H1 (cell line): ENCODE measurements around the gene HSD17B1. TPM values are rescaled to one million over a fixed set of nuclear protein-coding genes. Genes with fewer than 3 reads are reported as not detected.

Experiments
- CTCF ChIA-PET: fragments of 300-600 bp; sonication (Branson Sonifier 250); formaldehyde crosslinking; loops from one replicate; lab custom pipeline; 2021; ENCODE audit not compliant: partially characterized antibody; lab: Charles Lee
- POLR2A ChIA-PET: fragments of 300-600 bp; sonication (Branson Sonifier 250); formaldehyde crosslinking; loops from one replicate; lab custom pipeline; 2021; ENCODE audit warnings: inconsistent platforms; ENCODE audit not compliant: partially characterized antibody; lab: Charles Lee
- DNase-seq, 2 experiments: peaks; one replicate each; pipeline versions ENCODE4 v3.0.0 to v3.0.0-alpha.2; 2010 to 2022; ENCODE audit warnings: low spot score in 2 of 2, low read depth in 1 of 2, mixed read lengths in 1 of 2
- FAIRE-seq: peaks from 2 replicates; lab custom pipeline; 2011; peaks lifted over from hg19 to GRCh38; lab: Jason Lieb, UNC
- H2AFZ ChIP-seq: 2 replicates; pipeline ENCODE4 v1.8.1; 2012; ENCODE audit warnings: low read length, inconsistent platforms
- H2AK5ac ChIP-seq: 2 replicates; pipeline ENCODE4 v1.6.1; 2013; ENCODE audit warnings: low read depth, low read length
- H2BK120ac ChIP-seq: replicated peaks from 2 replicates; pipeline ENCODE3; 2013; ENCODE audit warnings: low read depth, low read length, inconsistent platforms
- H2BK12ac ChIP-seq: 2 replicates; pipeline ENCODE4 v1.6.1; 2013; ENCODE audit warnings: low read depth, low read length
- H2BK15ac ChIP-seq: 2 replicates; pipeline ENCODE4 v1.6.1; 2013; ENCODE audit warnings: low read length
- H2BK20ac ChIP-seq: 2 replicates; pipeline ENCODE4 v1.6.1; 2013; ENCODE audit warnings: low read length
- H2BK5ac ChIP-seq: 2 replicates; pipeline ENCODE4 v1.6.1; 2013; ENCODE audit warnings: low read depth, low read length
- H3K14ac ChIP-seq: 2 replicates; pipeline ENCODE4 v1.6.1; 2013; ENCODE audit warnings: inconsistent platforms; ENCODE audit not compliant: insufficient read length
- H3K18ac ChIP-seq: 2 replicates; pipeline ENCODE4 v1.6.1; 2013; ENCODE audit warnings: low read length; ENCODE audit errors: extremely low read depth
- H3K23ac ChIP-seq: 2 replicates; pipeline ENCODE4 v1.6.1; 2013; ENCODE audit warnings: inconsistent platforms; ENCODE audit not compliant: insufficient read length
- H3K23me2 ChIP-seq: 2 replicates; pipeline ENCODE4 v1.6.1; 2013; ENCODE audit warnings: low read depth, low read length
- H3K27ac ChIP-seq: 2 replicates; pipeline ENCODE4 v1.6.1; 2011; ENCODE audit warnings: low read depth, low read length, inconsistent platforms
- H3K27me3 ChIP-seq, 4 experiments: replicated peaks in 1 of 4; 1 replicate in 1 of 4; 2 replicates in 3 of 4; pipeline versions ENCODE4 v1.6.1 to v1.8.1; 2011 to 2013; ENCODE audit warnings: low read length in 3 of 4, mild to moderate bottlenecking in 3 of 4, inconsistent platforms in 2 of 4, mixed read lengths in 2 of 4, moderate library complexity in 1 of 4; ENCODE audit not compliant: control insufficient read depth in 3 of 4, insufficient read depth in 3 of 4; ENCODE audit errors: extremely low read depth in 1 of 4
- H3K36me3 ChIP-seq, 4 experiments: 2 replicates each; pipeline versions ENCODE4 v1.6.1 to v1.8.1; 2011 to 2013; ENCODE audit warnings: mild to moderate bottlenecking in 4 of 4, low read length in 3 of 4, moderate library complexity in 2 of 4, control low read depth in 1 of 4, inconsistent platforms in 1 of 4; ENCODE audit not compliant: insufficient read depth in 4 of 4, control insufficient read depth in 2 of 4
- H3K4ac ChIP-seq: replicated peaks from 2 replicates; pipeline ENCODE3; 2013; ENCODE audit warnings: low read length, low read depth, mixed read lengths, inconsistent platforms; ENCODE audit not compliant: insufficient read length
- H3K4me1 ChIP-seq, 4 experiments: replicated peaks in 1 of 4; 1 replicate in 1 of 4; 2 replicates in 3 of 4; pipeline versions ENCODE4 v1.6.1 to v1.8.1; 2011 to 2013; ENCODE audit warnings: low read length in 3 of 4, inconsistent platforms in 2 of 4, mixed read lengths in 1 of 4; ENCODE audit not compliant: insufficient read depth in 4 of 4, control insufficient read depth in 3 of 4
- H3K4me2 ChIP-seq, 2 experiments: 2 replicates each; pipeline versions ENCODE4 v1.6.1 to v1.8.1; 2011 to 2013; ENCODE audit warnings: low read depth in 2 of 2, low read length in 2 of 2, control low read depth in 1 of 2, inconsistent platforms in 1 of 2, mild to moderate bottlenecking in 1 of 2; ENCODE audit not compliant: insufficient read depth in 1 of 2
- H3K4me3 ChIP-seq, 4 experiments: fragments of 200-600, 300-600 bp in 1 of 4; sonication (generic), shearing (Covaris generic), sonication (Bioruptor Twin) in 1 of 4; 2 replicates each; pipeline versions ENCODE4 v1.5.1 to v1.8.1; 2011 to 2016; ENCODE audit warnings: low read length in 4 of 4, low read depth in 3 of 4, control low read depth in 2 of 4, inconsistent platforms in 2 of 4, mild to moderate bottlenecking in 2 of 4, mixed read lengths in 1 of 4, moderate library complexity in 1 of 4; ENCODE audit not compliant: insufficient read depth in 2 of 4; ENCODE audit errors: extremely low read depth in 1 of 4
- H3K56ac ChIP-seq: replicated peaks from 2 replicates; pipeline ENCODE3; 2013; ENCODE audit warnings: low read depth, mild to moderate bottlenecking, mixed read lengths, low read length, inconsistent platforms; ENCODE audit not compliant: insufficient read length
- H3K79me1 ChIP-seq: 2 replicates; pipeline ENCODE4 v1.6.1; 2013; ENCODE audit warnings: low read depth, low read length, control low read depth
- H3K79me2 ChIP-seq, 2 experiments: 2 replicates each; pipeline versions ENCODE4 v1.6.1 to v1.8.1; 2012 to 2013; ENCODE audit warnings: low read length in 2 of 2, mild to moderate bottlenecking in 2 of 2, inconsistent platforms in 1 of 2; ENCODE audit not compliant: insufficient read depth in 2 of 2, control insufficient read depth in 1 of 2
- H3K9ac ChIP-seq, 4 experiments: replicated peaks in 1 of 4; 1 replicate in 1 of 4; 2 replicates in 3 of 4; pipeline versions ENCODE4 v1.6.1 to v1.8.1; 2011 to 2013; ENCODE audit warnings: low read depth in 3 of 4, low read length in 3 of 4, control low read depth in 2 of 4, mild to moderate bottlenecking in 2 of 4, moderate library complexity in 2 of 4, inconsistent platforms in 1 of 4; ENCODE audit errors: extremely low read depth in 1 of 4
- H3K9me3 ChIP-seq, 2 experiments: 2 replicates each; pipeline versions ENCODE4 v1.6.1 to v1.8.1; 2012 to 2013; ENCODE audit warnings: mild to moderate bottlenecking in 2 of 2, moderate library complexity in 2 of 2, control low read depth in 1 of 2, inconsistent platforms in 1 of 2, low read depth in 1 of 2, low read length in 1 of 2, mixed read lengths in 1 of 2; ENCODE audit not compliant: insufficient read depth in 2 of 2
- H4K20me1 ChIP-seq, 2 experiments: replicated peaks in 1 of 2; 2 replicates each; pipeline versions ENCODE3 to v1.8.1; 2011 to 2013; ENCODE audit warnings: inconsistent platforms in 2 of 2, low read length in 2 of 2, mild to moderate bottlenecking in 1 of 2; ENCODE audit not compliant: insufficient read depth in 2 of 2, control insufficient read depth in 1 of 2
- H4K5ac ChIP-seq: 2 replicates; pipeline ENCODE4 v1.6.1; 2013; ENCODE audit warnings: low read length, low read depth, mixed read lengths, inconsistent platforms; ENCODE audit not compliant: insufficient read length
- H4K8ac ChIP-seq: 2 replicates; pipeline ENCODE4 v1.8.0; 2013; ENCODE audit warnings: mild to moderate bottlenecking, moderate library complexity, low read length, inconsistent platforms; ENCODE audit not compliant: insufficient read depth; ENCODE audit errors: extremely low read depth
- H4K91ac ChIP-seq: replicated peaks from 2 replicates; pipeline ENCODE3; 2013; ENCODE audit warnings: low read length, mixed read lengths, inconsistent platforms; ENCODE audit not compliant: insufficient read length
- ASH2L ChIP-seq: fragments of 200-600, 300-600 bp; sonication (generic); IDR thresholded peaks from one replicate; pipeline ENCODE4 v1.7.1; 2017; ENCODE audit warnings: low read length
- CBX5 ChIP-seq: fragments of 300-800, 300-1000 bp; sonication (generic); IDR thresholded peaks from 2 replicates; pipeline ENCODE4 v1.7.1; 2016; ENCODE audit warnings: antibody characterized with exemption, low read length, low read depth
- CREB1 ChIP-seq: IDR thresholded peaks from 2 replicates; pipeline ENCODE4 v1.6.1; 2012; ENCODE audit warnings: inconsistent platforms
- CTCF ChIP-seq, 3 experiments: IDR thresholded peaks; 1 replicate in 2 of 3; 2 replicates in 1 of 3; pipeline versions ENCODE4 v1.5.1 to v1.6.1; 2011; ENCODE audit warnings: low read length in 3 of 3, mild to moderate bottlenecking in 3 of 3, inconsistent platforms in 2 of 3, low read depth in 1 of 3, moderate library complexity in 1 of 3; ENCODE audit not compliant: insufficient read depth in 1 of 3; ENCODE audit errors: control extremely low read depth in 1 of 3
- KDM1A ChIP-seq: fragments of 200-600, 300-600 bp; sonication (generic); IDR thresholded peaks from 2 replicates; pipeline ENCODE4 v1.7.1; 2016; ENCODE audit warnings: mild to moderate bottlenecking, low read length, borderline replicate concordance
- KDM4A ChIP-seq: IDR thresholded peaks from one replicate; pipeline ENCODE4 v1.7.1; 2012; ENCODE audit warnings: low read depth, mild to moderate bottlenecking, moderate library complexity, low read length, inconsistent platforms; ENCODE audit not compliant: severe bottlenecking
- MAFK ChIP-seq: IDR thresholded peaks from 2 replicates; pipeline ENCODE4 v1.6.1; 2012; ENCODE audit warnings: low read depth, mild to moderate bottlenecking, improper control_type of control experiment, low read length
- RAD21 ChIP-seq, 2 experiments: IDR thresholded peaks in 1 of 2; conservative IDR thresholded peaks in 1 of 2; 2 replicates each; pipeline ENCODE4 v1.6.1; 2011; ENCODE audit warnings: low read depth in 2 of 2, low read length in 2 of 2, improper control_type of control experiment in 1 of 2, inconsistent platforms in 1 of 2, mild to moderate bottlenecking in 1 of 2, moderate library complexity in 1 of 2
- RFX5 ChIP-seq: IDR thresholded peaks from 2 replicates; pipeline ENCODE4 v1.6.1; 2011; ENCODE audit warnings: low read depth, low read length, improper control_type of control experiment, borderline replicate concordance
- RXRA ChIP-seq: IDR thresholded peaks from 2 replicates; pipeline ENCODE4 v1.6.1; 2011; ENCODE audit warnings: low read depth, mild to moderate bottlenecking, low read length, moderate library complexity; ENCODE audit not compliant: insufficient read depth
- SIRT6 ChIP-seq: IDR thresholded peaks from one replicate; pipeline ENCODE4 v1.7.1; 2012; ENCODE audit warnings: low read length, inconsistent platforms
- SIX5 ChIP-seq: IDR thresholded peaks from 2 replicates; pipeline ENCODE4 v1.6.1; 2011; ENCODE audit warnings: mild to moderate bottlenecking, low read depth, low read length
- WGBS, 2 experiments: shearing (Covaris generic) in 1 of 2; methylation state at CpG; one replicate each; pipeline versions ENCODE4 v1.1.6 to v1.1.7; 2013 to 2015; ENCODE audit warnings: low lambda C conversion rate in 2 of 2, mixed read lengths in 2 of 2, inconsistent platforms in 1 of 2, low coverage in 1 of 2, missing lambda C conversion rate in 1 of 2; ENCODE audit not compliant: insufficient replicate concordance in 2 of 2, insufficient coverage in 1 of 2, insufficient read length in 1 of 2; ENCODE audit errors: extremely low coverage in 1 of 2, missing lambda C conversion rate in 1 of 2; 5-methylcytosine and 5-hydroxymethylcytosine counted together
- polyA plus RNA-seq, 7 experiments: library from polyadenylated mRNA; depleted of rRNA in 3 of 7; stranded (reverse) in 5 of 7; unstranded in 2 of 7; fragments of >200 nt in 5 of 7; fragments of 200-250 nt in 2 of 7; gene quantifications; 1 replicate in 5 of 7; 2 replicates in 1 of 7; 4 replicates in 1 of 7; pipeline versions ENCODE4 v1.2.1 to v1.2.3, GENCODE V29; 2011 to 2013; ENCODE audit warnings: missing spikeins in 2 of 7, mixed read lengths in 2 of 7
- total RNA-seq: library from RNA; stranded (reverse); fragmentation: NEBNext Ultra II Directional; extraction: Animal tissue kit (Norgen Biotek cat#: 25700); gene quantifications from 2 replicates; pipeline ENCODE4 v1.2.1, GENCODE V29; 2021

Gene HSD17B1
- total and polyA plus RNA-seq, 2 of the 8 experiments (the other 6 are each of a cell fraction or from before 2014, with no cell fraction given), result 0.88 to 1.0 TPM

GRCh38 chr17:42574463-42574862 lies 21.7 kb downstream of the HSD17B1 start:
- no peak overlapping the region for H2BK15ac ChIP-seq
- no peak overlapping the region for H3K4me3 ChIP-seq
- H2BK120ac ChIP-seq, result no peak overlapping the region
- WGBS, 2 experiments, result 86% methylated on average over 3 of the region's 3 CpGs; no CpG with 5 or more reads in 1 of the 2 experiments
- no peak overlapping the region for H2BK20ac ChIP-seq
- H3K27me3 ChIP-seq, result no peaks in the 10 kb centered on the region
- FAIRE-seq (no peak), DNase-seq (no peak)
- ChIA-PET POLR2A (interaction anchor here (0.5 to 7.0 kb wide), 7 partner anchors 9 to 106 kb away, joined by 3 to 74 read pairs (median 3); partner anchors contain the start of genes COASY and MLX), CTCF (interaction anchor here (0.6 kb wide), 1 partner anchor 130 kb away, joined by 4 read pairs; no protein-coding TSS in a partner anchor)
- no peaks in the 10 kb centered on the region for H3K4me1 ChIP-seq
- no peak overlapping the region for H3K18ac ChIP-seq
- no peak overlapping the region for H4K8ac ChIP-seq
- H3K4ac ChIP-seq, result no peak overlapping the region
- H2BK5ac ChIP-seq, result no peak overlapping the region
- no peak overlapping the region for H3K14ac ChIP-seq
- no peak overlapping the region for H3K9ac ChIP-seq
- no peak overlapping the region for H2AK5ac ChIP-seq
- H4K91ac ChIP-seq, result no peak overlapping the region
- peaks cover 0 to 19% of the 10 kb centered on the region in 2 experiments; a peak in 2 of 4 replicates for H3K79me2 ChIP-seq
- no peak overlapping the region for H3K27ac ChIP-seq
- no peak overlapping the region for H2BK12ac ChIP-seq
- no peak overlapping the region for H3K4me2 ChIP-seq
- no peaks in the 10 kb centered on the region for H3K9me3 ChIP-seq
- peaks cover 9% of the 10 kb centered on the region for H3K23me2 ChIP-seq
- no peak overlapping the region for H3K56ac ChIP-seq
- H3K36me3 ChIP-seq, result peaks cover 41 to 52% (median 47%) of the 10 kb centered on the region in 4 experiments
- H3K23ac ChIP-seq, result no peak overlapping the region
- peaks cover 0 to 1% of the 10 kb centered on the region in 2 experiments for H4K20me1 ChIP-seq
- no peak overlapping the region for H2AFZ ChIP-seq
- H4K5ac ChIP-seq, result no peak overlapping the region
- H3K79me1 ChIP-seq, result no peaks in the 10 kb centered on the region
- TF ChIP-seq MAFK, result no peak
- TF ChIP-seq CTCF (IDR thresholded peaks at IDR 0.05; ENCODE audit: control extremely low read depth in 1 of 3, insufficient read depth in 1 of 3, low read depth in 1 of 3, low read length in 3 of 3), result no peak
- TF ChIP-seq RFX5, result no peak
- no peak for TF ChIP-seq KDM4A
- no peak for TF ChIP-seq CBX5
- TF ChIP-seq KDM1A, result no peak
- no peak for TF ChIP-seq RAD21 (IDR thresholded peaks at IDR 0.05 in 1 of 2, conservative IDR thresholded peaks at IDR 0.05 in 1 of 2; ENCODE audit: low read depth in 2 of 2, low read length in 2 of 2)
- no peak for TF ChIP-seq RXRA
- no peak for TF ChIP-seq SIRT6
- TF ChIP-seq SIX5, result no peak
- no peak for TF ChIP-seq CREB1
- no peak for TF ChIP-seq ASH2L
